ENCODE data around the gene SUCLG2.

Gene SUCLG2

GRCh38 chr3:67662733-67663132 lies 8.3 kb upstream of the SUCLG2 start:
- DNase-seq (ENCODE audit: low read depth), result peak; percentile 31
- TF ChIP-seq CTCF (conservative IDR thresholded peaks at IDR 0.05; ENCODE audit: low read depth, low read length), result peak; percentile 6
- no peak overlapping the region for H3K4me3 ChIP-seq (ENCODE audit: low read depth, low read length)

GRCh38 chr3:67661089-67661488 lies 6.7 kb upstream of the SUCLG2 start:
- DNase-seq (ENCODE audit: low read depth), result peak; percentile 58
- no peak overlapping the region for H3K4me3 ChIP-seq (ENCODE audit: low read depth, low read length)
- no peak for TF ChIP-seq CTCF (conservative IDR thresholded peaks at IDR 0.05; ENCODE audit: low read depth, low read length)

- no peak for DNase-seq (ENCODE audit: low read depth)
- TF ChIP-seq CTCF (conservative IDR thresholded peaks at IDR 0.05; ENCODE audit: low read depth, low read length), result no peak
- no peak overlapping the region for H3K4me3 ChIP-seq (ENCODE audit: low read depth, low read length)
These were observed 2.8 kb upstream of the SUCLG2 start for GRCh38 chr3:67657192-67657591.

- H3K4me3 ChIP-seq (ENCODE audit: low read depth, low read length), result no peak overlapping the region
- no peak for DNase-seq (ENCODE audit: low read depth)
- no peak for TF ChIP-seq CTCF (conservative IDR thresholded peaks at IDR 0.05; ENCODE audit: low read depth, low read length)
These were observed 2.2 kb upstream of the SUCLG2 start for GRCh38 chr3:67656614-67657013.

GRCh38 chr3:67655364-67656121 lies 1.1 kb upstream of the SUCLG2 start:
- no peak overlapping the region for H3K4me3 ChIP-seq (ENCODE audit: low read depth, low read length)
- TF ChIP-seq CTCF (conservative IDR thresholded peaks at IDR 0.05; ENCODE audit: low read depth, low read length), result no peak
- no peak for DNase-seq (ENCODE audit: low read depth)

- peak overlapping the region; percentile 75 for H3K4me3 ChIP-seq (ENCODE audit: low read depth, low read length)
- no peak for DNase-seq (ENCODE audit: low read depth)
- no peak for TF ChIP-seq CTCF (conservative IDR thresholded peaks at IDR 0.05; ENCODE audit: low read depth, low read length)
These were observed 399 bp upstream of the SUCLG2 start for GRCh38 chr3:67654844-67655177.

- peak overlapping the region; percentile 75 for H3K4me3 ChIP-seq (ENCODE audit: low read depth, low read length)
- no peak for DNase-seq (ENCODE audit: low read depth)
- no peak for TF ChIP-seq CTCF (conservative IDR thresholded peaks at IDR 0.05; ENCODE audit: low read depth, low read length)
These were observed 850 bp downstream of the SUCLG2 start for GRCh38 chr3:67653425-67654098.
